Frontal cortex (tissue), 4 donors: ENCODE results near the gene MAP7. TPM values are rescaled to one million over a fixed set of nuclear protein-coding genes. Genes with fewer than 3 reads are reported as not detected.
"Not testable (repeated sequence)": the region's sequence is repeated elsewhere in the genome, so short reads cannot be mapped to it uniquely, and the experiment has no call there.

Source experiments
- DNase-seq, 2 donors: peaks; one replicate each; pipeline ENCODE4 v3.0.0; 2012; ENCODE audit warnings: low spot score in 2 of 2
- FAIRE-seq: peaks from 2 replicates; lab custom pipeline; 2012; peaks lifted over from hg19 to GRCh38; lab: Jason Lieb, UNC
- total RNA-seq: library from RNA; depleted of rRNA; stranded (reverse); fragments of >200 nt; gene quantifications from one replicate; pipeline ENCODE4 v1.2.3, GENCODE V29; 2014
- donor health status: control.
- donor health status: control.
- donor health status: control.

The MAP7 gene
- 5.7 TPM for total RNA-seq

DNA sequence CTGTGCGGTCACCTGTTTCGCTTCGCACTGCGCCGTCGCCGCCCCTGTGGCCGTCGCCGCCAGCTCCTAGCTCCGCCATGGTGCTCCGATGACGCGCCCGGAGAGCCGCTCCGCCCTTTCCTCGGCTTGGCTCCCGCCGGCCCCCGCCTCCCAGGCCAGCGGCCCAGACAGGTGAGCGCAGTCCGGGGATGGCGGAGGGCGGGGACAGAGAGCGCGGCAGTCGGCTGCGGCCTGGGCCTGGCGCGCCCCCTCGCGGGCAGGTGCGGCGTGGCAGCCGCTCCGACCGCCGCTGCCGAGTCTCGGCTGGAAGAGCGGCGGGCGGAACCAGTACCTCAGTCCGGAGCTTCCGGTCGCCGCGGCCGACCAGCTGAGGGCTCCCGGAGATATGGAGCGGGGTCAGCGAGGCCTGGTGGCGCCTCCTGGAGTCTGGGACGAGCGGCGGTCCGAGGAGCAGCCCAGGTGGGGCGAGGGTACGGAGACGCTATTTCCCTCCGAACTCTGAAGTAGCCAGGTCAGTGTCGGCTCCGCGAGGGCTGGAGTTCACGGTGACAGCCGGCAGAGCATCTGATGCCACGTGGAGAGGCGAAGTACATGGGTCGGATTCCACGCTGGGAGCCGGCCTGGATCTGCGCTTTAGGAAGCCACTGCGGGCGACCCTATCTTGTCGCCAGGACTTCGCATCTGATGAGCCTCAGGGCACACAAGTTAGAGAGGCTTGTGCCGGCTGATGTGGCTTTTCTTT is at the start of gene MAP7:
Gene MAP7 (minus strand): TSS at position 93 of the 742 bp plus-strand sequence. CDS start 14 bp downstream, at position 79.
- DNase-seq (peak; percentile 82), FAIRE-seq (no peak)

DNA sequence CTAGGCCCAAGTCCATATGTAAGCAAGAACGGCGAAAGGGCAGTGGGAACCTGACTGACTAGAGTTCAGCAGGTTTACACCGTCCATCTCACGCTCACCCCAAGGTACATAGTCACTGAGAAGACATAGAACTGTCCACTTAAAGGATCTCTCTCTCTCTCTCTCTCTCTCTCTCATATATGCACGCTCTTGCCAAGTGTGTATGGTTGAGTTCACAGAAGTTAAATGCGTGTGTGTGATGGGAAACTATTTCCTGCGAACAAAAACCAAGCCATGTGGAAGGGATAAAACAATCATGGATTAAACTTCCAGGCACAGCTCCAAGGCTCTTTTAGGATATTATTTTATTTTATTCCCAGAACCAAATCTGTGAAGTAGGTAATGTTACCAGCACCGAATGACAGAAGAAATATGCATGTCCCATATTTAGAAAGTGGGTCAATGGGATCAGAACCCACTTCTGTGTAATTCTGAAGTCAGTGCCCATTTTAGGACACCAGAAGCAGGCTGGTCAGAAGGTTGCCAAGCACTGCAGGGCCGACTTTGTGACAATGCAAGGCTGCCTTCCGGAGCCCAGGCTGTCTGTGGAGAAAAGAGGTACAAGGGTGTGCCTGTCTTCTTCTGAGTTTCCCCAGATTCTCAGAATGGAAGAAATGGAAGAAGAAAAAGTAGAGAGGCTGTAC is 49.2 kb upstream of the MAP7 start:
- DNase-seq = no peak
- FAIRE-seq = no peak

DNA sequence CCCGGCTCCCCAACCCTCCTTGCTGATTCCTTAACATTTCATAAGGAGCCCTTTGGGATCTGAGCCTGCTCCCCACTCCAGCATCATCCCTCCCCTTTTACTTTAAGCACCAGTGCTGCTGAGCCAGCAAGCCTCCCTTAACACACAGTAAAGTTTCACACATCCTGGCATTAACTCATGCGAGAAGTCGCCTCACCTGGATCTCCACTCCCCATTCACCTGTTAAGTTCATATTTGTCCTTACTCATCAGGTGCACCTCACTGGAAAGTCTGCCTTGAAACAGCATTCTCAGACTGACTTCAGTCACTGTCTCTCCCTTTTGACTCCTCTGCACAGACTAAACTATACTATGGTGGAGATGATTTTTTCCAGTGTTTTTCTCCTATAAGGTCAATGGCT is 47.8 kb upstream of the MAP7 start:
- FAIRE-seq (no peak), DNase-seq (no peak)

DNA sequence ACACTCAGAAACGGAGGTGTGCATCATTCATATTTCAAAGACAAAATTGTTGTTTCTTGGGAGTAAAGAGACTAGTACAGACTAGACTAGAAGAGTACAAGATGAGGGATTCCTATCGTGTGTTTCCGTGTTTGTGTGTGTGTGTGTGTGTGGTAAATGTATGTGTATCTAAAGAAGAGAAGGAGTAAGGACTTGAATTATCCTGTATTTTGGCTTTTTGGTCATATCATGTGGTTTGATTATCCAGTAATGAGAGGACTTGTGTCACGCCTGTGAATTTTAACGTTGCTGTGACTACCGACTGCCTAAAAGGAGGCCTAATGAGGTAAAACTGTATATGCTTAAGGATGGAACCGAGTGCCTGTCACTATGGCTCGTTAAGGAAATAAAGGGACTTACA is 44.4 kb upstream of the MAP7 start:
- no peak for FAIRE-seq
- DNase-seq = no peak

DNA sequence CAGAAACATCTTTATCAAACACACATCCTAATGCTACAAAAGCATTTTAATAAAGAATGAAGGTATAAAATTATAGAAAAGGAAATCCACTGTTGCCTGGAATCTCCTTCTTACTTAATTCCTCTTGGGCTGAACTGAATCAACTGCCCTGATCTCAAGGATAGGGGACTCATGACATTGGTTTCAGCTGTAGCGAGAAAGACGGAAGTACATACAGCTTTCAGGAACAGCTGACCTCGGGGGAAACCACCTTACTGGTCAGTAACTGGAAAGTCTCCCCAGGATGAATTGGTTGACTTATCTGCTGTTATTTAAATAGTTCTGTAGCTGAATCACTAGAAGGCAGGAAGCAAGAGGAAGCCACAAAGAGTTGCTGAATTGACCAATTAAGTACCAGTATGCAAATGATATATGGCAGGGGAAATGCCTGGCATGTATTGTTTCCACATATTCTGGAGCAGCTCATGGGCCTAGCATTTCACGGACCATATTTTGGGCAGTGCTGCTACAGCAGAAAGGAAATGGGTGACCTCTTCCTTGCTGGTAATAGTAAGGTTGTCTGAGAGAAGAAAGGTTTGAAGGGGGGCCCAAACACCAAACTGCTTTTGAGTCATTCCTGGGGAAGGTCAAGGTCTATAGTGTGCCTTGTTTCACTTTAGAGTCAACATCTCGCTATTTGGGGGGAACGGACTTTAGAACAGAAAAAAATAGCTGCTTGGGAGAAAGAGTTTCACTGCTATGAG is 43.7 kb upstream of the MAP7 start:
- no peak for DNase-seq
- no peak for FAIRE-seq

DNA sequence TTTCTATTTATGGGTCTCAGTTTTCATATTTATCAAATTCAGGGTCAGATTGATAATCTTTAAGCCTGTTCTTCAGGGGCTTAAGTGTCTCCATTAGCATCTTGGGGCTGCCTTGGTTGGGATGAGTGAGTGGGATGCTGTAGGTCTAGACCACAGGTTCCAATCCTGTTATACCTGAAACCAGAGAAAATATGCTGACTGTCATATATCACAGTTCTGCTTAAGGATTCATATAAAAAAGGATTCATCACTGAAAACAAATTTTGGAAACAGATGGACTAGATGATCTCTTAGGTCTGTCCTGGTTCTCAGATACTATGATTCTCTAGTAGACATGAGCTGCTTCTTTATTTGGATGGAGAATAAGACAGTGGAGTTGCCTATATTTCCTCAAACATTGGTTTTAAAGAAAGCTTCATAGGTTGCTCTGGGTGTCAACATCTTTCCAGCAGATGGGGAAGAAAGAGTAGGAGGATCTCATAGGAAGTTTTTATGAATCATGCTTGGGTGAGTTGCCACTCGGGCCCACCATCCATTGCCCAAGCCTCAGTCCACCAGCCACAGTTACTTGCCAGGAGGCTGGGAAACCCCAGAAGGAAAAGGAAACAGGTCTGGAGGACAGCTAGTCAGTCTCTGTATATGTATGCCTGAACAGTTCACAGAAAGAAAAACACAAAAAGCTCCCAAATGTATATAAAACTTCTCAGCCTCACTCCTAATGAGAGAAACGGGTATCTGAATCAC is 42.9 kb upstream of the MAP7 start:
- FAIRE-seq (no peak), DNase-seq (no peak)

DNA sequence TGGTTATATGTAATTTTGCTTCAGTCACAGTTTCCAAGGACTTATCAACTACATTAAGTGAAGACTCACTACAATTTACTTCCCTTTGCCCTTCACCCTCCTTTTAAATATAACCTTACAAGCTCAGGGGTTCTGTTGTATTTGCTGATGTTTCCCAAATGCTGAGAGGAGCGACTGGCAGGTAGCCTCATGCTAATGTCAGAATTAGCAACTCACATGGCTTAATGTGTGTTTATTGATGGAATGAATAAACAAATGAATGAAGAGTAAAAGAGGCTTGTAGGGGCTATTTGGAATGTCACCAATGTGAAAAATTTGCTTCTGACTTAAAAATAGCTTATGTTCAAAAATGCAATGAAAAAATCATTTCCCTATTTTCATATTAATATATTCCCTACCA is 41.4 kb upstream of the MAP7 start:
- DNase-seq = no peak
- no peak for FAIRE-seq

DNA sequence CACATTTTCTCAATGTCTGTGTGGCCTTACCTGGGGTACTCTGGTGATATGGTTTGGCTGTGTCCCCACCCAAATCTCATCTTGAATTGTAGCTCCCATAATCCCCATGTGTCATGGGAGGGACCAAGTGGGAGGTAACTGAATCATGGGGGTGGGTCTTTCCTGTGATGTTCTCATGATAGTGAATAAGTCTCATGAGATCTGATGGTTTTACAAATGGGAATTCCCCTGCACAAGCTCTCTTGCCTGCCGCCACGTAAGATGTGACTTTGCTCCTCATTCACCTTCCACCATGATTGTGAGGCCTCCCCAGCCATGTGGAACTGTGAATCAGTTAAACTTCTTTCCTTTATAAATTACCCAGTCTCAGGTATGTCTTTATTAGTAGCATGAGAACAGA is 40.6 kb upstream of the MAP7 start:
- not testable (repeated sequence) for DNase-seq, FAIRE-seq

DNA sequence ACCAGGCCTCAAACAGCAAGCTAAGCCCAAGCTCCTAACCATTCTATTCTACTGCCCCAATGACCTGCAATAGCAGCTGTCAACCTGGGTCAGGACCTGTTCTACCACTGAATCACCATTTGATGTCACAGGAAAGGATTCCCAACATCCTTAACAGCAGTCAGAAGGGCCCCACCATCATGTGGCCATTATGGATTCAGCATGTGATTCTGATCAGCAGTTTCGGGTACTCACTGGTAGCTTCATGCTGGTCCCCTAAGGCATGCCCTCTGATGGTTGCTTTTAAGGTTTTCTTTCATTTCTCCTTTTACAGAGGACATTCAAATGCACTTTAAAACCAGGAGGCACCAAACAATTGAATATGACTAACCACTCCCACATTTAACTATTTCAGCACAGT is 37.3 kb upstream of the MAP7 start:
- no peak for FAIRE-seq
- DNase-seq = no peak

DNA sequence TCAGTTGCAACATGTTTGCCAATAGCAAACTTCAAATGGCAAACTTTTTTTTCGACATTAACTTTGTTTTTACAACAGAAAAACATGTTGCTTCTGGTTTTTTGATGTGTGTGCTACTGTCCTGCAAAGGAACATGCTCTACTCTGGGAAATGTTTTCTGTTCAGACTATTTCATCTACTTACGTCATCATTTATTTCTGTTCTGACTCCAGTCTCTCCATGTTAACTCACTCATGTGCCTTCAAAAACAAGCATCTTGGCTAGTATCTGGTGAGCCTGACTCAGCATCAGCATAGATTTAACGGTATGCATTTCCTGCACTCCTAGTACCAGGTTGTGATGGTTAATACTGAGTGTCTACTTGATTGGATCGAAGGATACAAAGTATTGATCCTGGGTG is 36.1 kb upstream of the MAP7 start:
- no peak for DNase-seq
- FAIRE-seq = no peak

DNA sequence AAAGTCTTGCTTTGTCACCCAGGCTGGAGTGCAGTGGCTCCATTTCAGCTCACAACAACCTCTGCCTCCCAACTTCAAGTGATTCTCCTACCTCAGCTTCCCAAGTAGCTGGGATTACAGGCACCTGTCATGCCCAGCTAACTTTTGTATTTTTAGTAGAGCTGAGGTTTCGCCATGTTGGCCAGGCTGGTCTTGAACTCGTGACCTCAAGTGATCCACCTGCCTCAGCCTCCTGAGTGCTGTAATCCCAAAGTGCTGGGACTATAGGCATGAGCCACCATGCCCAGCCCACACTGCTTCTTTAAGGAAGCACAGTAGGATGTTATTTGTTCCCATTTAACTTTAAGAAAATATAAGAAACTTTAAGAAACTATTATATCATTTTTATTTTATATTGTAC is 35.3 kb upstream of the MAP7 start:
- not testable (repeated sequence) for DNase-seq, FAIRE-seq

DNA sequence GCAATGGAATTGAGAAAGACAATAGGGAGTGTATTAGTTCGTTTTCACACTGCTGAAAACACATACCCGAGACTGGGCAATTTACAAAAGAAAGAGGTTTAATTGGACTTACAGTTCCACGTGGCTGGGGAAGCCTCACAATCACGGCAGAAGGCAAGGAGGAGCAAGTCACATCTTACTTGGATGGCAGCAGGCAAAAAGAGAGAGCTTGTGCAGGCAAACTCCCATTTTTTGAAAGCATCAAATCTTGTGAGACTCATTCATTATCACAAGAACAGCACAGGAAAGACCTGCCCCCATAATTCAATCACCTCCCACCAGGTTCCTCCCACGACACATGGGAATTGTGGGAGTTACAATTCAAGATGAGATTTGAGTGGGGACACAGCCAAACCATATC is 34.1 kb upstream of the MAP7 start:
- FAIRE-seq, DNase-seq: not testable (repeated sequence)

DNA sequence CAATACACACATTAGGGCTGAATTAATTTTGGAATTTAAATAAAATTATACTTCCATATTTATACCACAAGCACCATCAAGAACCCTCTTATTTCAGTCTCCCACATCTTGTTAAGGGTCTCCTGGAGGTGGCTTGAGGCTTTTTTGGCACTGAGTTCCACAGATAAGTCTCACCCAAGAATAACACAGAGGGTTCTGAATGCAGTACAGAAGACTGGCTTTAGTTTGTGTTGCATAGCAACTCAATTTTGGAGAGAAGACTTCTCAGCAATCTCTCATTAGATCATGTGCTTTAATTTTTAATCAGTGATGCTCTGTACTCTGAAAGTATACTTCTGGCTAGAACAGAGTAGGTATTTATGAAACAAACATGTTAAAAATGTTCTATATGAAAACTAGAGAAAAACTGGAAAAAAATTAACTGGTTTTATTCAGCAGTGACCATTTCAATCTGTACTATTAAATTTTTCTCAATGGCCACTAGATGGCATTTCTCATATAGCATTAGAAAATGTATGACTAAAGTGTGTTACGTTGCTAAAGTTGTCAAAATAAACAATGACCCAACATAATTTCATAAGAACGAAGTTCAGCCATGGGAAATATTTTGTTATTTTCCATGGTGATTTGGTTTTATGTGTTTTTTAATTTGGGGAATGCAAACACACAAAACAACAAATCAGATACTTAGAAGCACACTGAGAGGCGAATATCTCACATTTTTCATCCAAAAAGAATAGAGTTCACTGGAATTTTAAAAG is 32.7 kb upstream of the MAP7 start:
- DNase-seq = peak in 1 of 2 donors; percentile 30
- FAIRE-seq = peak; percentile 82

DNA sequence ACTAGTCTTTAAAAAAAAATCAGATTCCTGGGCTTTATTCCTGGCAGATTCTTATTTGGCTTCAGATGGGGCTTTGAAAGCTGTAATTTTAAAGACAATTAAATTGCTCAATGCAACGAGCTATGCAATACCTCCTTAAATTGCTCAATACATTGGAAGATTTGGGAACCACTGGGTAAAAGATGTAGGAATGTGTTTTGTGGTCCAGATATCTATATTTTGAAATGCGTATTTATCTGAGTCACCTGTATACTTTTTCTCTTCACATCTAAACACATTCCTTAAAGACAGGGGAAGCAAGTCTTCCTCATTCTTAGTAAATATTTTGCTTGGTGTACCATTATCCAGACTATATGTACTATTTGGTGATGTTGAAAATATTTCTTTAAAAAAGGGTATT is 29.6 kb upstream of the MAP7 start:
- no peak for DNase-seq
- FAIRE-seq = no peak

DNA sequence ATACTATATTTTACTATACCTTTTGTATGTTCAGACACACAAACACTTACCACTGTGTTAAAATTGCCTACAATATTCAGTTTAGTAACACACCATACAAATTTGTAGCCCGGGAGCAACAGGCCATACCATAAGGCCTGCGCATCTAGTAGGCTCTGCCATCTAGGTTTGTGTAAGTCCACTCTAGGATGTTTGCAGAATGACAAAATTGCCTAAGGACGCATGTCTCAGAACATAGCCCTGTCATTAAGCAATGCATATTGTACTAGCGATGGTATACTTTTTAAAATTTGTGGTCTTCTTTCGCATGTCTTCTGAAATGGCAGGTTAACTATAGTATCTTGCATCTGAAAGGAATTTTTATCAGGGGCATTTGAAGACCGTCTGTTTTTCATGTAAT is 26.6 kb upstream of the MAP7 start:
- DNase-seq (no peak), FAIRE-seq (no peak)

DNA sequence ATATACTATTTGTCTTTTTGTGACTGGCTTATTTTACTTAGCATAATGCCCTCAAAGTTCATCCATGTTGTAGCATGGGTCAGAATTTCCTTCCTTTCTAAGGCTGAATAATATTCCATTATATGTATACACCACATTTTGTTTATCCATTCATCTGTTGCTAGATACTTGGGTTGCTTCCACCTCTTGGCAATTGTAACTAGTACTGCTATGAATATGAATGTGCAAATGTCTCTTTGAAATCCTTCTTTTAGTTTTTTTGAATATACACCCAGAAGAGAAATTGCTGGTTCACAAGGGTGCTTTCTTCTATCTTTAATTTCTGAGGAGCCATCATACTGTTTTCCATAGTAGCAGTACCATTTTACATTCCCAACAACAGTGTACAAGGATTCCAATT is 21.3 kb upstream of the MAP7 start:
- FAIRE-seq (no peak), DNase-seq (no peak)

DNA sequence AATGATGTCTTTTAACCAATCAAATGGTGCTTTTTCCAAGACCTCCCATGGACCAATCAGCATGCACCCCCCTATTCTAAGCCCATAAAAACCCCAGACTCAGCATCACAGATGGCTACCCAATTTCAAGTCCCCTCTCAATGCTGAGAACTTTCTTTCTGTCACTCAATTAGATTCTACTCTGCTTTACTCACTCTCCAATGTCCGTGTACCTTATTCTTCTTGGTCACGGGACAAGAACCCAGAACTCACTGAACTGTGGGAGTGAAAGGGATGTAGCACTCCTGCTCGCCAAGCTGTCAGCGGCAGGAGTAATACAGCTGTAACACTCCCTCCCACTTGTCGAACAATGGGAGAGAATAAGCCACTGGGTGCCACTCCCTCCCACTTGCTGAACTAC is 20.8 kb upstream of the MAP7 start:
- no peak for FAIRE-seq
- DNase-seq = no peak

DNA sequence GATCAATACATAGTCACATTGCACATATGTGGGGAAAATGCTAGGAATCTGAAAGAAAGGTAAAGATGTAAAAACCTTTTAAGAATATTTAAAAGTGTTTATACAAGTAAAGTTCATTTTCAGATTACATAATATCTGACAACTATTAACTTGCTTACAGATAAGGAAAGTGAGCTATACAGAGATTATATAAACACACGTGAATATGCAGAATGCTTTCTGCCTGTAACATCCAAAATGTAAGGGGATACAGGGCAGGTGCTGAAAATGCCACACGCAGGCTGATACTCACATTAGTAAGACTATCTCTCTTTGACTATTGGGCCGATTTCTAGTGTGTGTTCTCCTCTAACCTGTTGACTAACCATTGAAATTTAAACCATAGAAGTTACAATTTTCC is 17.9 kb upstream of the MAP7 start:
- no peak for FAIRE-seq
- DNase-seq = no peak

DNA sequence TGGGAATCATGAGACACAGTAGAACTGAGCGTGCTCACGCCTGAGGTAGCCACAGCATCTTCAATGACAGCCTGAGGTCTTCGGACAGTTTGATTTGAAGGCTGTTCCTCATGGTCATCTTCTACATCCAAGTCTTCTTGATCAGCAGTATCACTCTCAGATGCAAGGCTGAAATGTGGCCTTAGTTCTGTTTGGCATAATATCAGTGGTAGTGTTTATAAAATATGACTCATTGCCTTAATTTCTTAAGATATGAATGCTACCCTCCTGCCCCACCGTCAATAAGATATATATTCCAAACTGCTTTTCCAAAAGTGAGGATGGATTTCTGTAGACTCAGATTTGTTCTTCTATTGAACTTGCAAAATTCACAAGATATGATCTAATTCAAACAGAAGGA is 17.5 kb upstream of the MAP7 start:
- no peak for FAIRE-seq
- no peak for DNase-seq

DNA sequence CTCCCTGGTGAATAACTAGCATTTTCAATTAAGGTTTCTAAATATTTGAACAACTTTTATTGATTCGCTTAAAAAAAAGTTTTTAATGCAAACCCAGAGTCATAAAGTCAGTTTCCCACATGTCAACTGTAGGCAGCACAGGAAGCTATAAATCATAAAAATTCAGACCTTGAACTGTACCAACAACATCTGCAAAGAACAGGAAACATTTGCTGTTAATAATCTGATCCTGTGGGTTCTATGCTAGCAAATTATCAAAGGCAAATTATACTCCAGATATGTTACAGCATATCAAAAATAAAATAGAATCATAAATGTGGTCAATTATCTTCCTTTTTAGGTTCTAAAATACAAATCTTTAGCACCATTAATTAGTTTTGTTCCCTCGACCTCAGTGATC is 16.6 kb upstream of the MAP7 start:
- FAIRE-seq = no peak
- DNase-seq = no peak
